Parietal lobe (tissue), 1 donor: ENCODE data around the gene SLC4A4. TPM values are rescaled to one million over a fixed set of nuclear protein-coding genes. Genes with fewer than 3 reads are reported as not detected.

Experiments
- total RNA-seq: library from RNA; depleted of rRNA; stranded (reverse); fragments of >200 nt; gene quantifications from one replicate; pipeline ENCODE4 v1.2.3, GENCODE V29; 2014

SLC4A4 gene
- total RNA-seq = 18.5 TPM

DNA sequence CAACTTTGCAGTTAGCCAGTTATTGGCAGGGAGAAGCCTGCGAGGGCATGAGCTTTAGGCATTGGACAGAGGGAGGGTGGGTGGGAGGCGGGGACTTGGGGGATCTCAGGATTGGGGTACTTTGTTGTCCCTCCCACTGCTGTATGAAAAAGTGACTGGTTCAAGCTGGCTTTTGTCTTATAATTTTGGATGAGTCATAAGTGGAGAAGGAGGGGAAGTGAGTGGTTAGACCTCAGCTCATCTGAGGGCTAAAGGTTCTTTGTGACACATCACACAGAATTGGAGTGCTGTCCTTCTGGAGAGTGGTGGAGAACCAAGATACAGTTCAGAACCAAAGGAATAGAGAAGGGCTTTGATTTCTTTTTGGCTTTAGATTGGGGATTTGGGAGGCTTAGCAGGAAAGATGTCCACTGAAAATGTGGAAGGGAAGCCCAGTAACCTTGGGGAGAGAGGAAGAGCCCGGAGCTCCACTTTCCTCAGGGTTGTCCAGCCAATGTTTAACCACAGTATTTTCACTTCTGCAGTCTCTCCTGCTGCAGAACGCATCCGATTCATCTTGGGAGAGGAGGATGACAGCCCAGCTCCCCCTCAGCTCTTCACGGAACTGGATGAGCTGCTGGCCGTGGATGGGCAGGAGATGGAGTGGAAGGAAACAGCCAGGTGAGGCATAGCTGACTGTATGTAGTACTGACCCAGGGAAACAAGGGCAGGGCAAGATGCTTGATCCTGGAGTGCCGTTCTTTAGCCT lies at the start of gene SLC4A4:
SLC4A4 (plus strand) TSS at position 175 of the 748 bp plus-strand sequence.

